ENCODE results near the gene BRD3.

Gene BRD3

GRCh38 chr9:134035041-134036039 is 32.5 kb downstream of the BRD3 start:
- no peak for DNase-seq

DNA sequence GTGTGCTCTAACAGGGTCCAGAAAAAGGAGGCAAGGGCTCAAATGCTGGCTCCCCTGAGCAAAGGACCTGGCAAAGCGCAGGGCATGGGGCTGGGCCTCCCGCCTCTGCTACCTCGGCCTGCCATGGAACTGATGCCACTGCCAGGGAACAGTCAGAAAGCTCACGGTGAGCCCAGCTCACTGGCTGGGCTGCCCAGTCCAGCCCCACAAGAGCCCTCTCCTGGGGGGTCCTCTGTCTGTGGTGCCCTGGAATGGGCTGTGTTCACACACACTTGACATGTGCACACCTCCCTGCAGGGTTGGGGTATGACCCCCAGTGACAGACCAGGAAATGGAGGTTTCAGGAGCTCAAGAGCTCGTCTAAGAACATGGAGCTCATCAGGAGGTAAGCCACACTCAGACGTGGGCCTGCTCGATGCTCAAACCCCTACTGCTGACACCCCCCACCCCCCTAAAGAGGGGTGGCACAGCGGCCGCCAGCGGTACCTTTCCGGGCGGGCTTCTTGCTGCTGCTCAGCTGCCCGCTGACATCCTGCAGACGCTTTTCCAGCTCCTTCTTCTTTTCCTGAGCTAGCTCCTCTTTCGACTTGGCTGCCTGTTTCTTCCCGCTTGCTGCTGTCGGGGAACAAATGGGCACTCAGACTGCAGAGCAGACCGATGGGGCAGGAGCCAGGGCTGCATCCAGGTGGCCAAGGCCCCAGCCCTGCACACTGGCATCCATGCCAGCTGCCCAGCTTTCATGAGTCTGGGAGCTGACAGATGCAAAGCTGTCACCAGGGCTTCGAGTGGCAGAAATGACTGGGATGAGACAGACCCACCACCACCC is 33.4 kb downstream of the BRD3 start:
- DNase-seq = no peak

DNA sequence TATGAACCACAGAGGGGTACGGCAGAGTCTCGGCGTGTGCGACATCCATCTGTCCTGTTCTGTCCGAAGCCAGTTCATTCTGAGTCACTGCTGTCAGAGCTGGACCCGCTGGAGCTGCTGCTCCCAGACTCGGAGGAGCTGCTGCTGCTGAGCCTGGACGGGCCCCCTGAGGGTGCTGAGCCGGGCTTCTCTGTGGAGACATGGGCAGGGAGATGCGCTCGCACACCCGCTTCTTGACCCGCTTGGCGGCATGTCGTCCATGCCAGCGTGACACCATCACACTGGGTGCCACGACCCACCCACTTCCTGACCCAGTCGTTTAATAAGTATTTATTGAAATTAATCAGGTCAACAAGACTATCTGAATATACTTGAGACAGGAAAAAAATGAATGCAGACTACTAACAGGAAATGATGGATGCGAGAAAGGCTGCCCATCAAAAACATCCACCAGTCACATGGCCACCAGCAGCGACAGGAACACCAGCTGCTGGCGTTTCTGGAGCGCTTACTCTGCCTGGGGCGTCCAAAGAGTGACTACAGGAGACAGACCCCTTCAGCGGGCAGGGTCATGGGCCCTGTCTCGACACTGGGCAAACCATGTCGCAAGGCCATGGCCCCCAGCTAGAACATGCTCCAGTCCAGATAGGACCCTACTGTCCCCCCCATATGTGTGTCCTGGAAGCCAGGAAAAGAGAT is 34.2 kb downstream of the BRD3 start:
- no peak for DNase-seq

GRCh38 chr9:134032456-134033222 is 35.2 kb downstream of the BRD3 start:
- DNase-seq = no peak

GRCh38 chr9:134031783-134032182 is 36.0 kb downstream of the BRD3 start:
- DNase-seq = no peak

- no peak for DNase-seq
These were observed 36.9 kb downstream of the BRD3 start for GRCh38 chr9:134030821-134031470.

DNA sequence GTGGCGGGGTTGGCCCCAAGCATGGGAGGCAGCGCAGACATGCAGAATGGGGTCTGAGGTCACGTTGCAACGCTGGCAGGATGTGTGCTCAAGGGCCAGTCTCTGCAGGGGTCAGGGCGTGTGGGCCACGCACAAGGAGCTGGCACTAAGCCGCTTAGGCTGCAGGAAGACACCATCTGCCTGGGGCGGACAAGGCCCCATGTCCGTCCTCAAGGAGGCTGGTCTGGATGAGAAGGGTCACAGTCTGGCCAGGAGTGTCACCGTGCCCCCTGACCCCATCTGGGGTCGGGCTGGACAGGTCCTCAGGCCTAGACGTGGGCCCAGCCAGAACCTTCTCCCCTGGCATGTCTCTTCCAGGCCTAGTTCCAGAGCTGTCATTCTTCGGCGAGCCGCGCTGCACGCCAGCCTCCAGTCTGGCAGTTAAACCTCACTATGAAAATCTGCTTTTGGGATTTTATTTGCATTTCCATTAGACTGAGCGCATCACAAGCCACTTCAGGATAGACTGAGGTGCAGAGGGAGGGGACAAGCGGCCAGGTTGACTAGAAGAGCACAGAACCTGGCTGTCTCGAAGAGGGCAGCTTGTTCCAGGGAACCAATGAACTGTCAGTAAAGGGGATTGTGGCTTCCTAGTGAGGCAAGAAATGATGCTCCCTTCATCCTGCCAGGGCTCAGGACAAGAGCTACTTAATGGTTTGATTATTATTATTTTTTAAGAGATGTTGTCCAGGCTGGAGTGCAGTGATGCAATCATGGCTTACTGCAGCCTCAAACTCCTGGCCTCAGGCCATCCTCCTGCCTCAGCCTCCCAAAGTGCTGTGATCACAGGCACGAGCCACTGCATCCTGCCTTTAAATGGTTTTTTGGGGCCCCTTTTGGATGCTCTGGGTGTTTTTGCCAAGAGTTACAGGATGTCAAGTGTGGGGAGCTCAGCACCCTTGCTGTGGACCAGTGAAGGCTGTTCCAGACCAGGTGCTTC is 38.3 kb downstream of the BRD3 start:
- no peak for DNase-seq

GRCh38 chr9:134028575-134029247 is 39.1 kb downstream of the BRD3 start:
- no peak for DNase-seq

DNA sequence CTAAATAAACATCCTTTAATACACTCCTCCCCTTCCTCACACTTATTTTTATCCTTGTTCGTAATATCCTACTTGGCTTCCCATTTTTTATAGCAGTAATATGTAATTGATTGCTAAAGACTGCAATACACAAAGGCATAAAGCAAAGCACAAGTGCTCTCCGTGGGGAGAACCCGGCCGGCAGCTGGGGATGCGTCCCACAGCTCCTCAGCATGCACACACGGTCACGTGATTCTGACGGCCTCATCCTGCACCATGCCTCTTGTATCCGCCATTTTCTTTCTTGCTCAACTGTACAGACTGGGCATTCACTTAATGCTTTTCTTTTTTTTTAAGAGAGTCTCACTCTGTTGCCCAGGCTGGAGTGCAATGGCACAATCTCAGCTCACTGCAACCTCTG is 39.8 kb downstream of the BRD3 start:
- no peak for DNase-seq

DNA sequence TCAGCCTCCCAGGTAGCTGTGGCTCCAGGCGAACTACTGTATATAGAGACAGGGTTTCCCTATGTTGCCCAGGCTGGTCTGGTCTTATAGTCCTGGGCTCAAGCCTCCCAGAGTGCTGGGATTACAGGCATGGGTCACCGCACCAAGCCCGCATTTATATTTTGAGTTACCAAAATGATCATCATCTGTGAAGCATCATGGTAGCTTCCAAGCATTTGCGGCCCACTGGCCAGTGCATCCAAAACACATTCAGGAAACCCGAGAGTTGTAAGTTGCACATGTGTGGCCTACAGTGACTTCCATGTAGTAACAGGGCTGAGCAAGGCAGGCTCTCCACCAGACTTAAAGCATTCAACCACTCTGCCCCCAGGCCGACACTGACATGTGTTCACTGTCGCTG is 40.3 kb downstream of the BRD3 start:
- no peak for DNase-seq

- DNase-seq = no peak
These were observed 40.8 kb downstream of the BRD3 start for GRCh38 chr9:134026981-134027380.

GRCh38 chr9:134026581-134026980 is 41.2 kb downstream of the BRD3 start:
- no peak for DNase-seq

GRCh38 chr9:134025606-134026541 is 42.0 kb downstream of the BRD3 start:
- DNase-seq = peak; percentile 83

DNA sequence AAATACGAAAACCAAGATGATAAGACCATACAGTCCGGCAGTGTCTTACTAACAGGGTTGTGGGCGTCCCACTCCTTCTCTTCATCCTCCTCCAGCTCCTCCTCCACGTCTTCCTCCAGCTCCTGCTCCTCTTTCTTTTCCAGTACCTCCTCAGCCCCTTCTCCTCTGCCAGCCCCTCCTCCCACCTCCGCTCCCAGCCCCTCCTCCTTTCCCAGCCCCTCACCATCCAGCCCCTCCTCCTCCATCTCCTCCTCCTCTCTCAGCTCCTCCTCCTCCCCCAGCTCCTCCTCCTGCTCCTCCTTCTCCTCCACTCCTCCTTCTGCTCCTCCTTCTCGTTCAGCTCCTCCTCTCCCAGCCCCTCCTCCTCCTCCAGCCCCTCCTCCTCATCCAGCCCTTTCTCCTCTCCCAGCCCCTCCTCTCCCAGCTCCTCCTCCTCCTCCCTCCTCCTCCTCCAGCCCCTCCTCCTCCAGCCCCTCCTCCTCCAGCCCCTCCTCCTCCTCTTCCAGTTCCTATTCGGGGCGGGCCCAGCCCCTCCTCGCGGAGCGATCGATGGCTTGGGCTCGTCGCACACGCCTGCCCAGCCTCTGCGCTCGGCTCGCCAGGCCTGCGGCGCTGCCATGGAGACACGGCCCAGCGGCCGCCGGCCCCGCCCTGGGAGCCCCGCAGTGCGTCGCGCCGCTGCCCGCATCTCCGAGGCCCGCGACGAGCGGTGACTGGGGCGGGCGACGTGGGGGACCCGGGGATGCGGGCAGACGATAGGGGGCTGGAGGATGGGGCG is 42.8 kb downstream of the BRD3 start, which contains the start of gene BRD3OS:
TSS of gene BRD3OS (plus strand) at position 654 of the 778 bp plus-strand sequence. CDS start 1,267 bp downstream, outside the sequence.
- peak; percentile 90 for DNase-seq

DNA sequence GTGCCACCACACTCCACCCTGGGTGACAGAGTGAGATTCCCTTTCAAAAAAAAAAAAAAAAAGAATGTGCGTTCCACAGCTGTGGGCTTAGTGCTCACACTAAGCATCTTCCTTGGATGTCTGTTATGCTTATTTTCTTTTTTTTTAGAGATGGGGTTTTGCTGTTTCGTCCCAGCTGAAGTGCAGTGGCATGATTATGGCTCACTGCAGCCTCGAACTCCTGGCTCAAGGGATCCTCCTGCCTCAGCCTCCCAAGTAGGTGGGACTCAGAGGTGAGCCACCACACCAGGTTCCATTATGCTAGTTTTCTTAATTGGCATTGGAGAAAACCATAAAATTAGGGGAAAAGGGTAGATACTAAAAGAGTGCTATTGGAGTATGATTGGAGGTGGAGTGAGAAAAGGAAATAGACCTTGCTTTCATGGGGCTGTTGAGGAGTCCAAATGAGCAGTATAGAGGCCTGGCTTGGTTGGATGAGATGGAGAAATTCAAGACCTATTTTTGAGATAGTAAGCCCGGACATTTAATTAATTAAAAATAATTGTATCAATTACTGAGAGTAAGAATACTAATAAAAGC is 43.5 kb downstream of the BRD3 start:
- DNase-seq = no peak

GRCh38 chr9:134014946-134015345 is 52.9 kb downstream of the BRD3 start:
- DNase-seq = no peak

GRCh38 chr9:134011401-134011800 is 56.4 kb downstream of the BRD3 start:
- no peak for DNase-seq

Measured in activated CD8-positive, alpha-beta memory T cell treated with anti-CD3 and anti-CD28 coated beads, Interleukin-2, amount 50 U/mL, for 48 hours (primary cell).